ENCODE data around the gene KRTAP5-3. TPM values are rescaled to one million over a fixed set of nuclear protein-coding genes. Genes with fewer than 3 reads are reported as not detected.

The KRTAP5-3 gene
- total RNA-seq, 4 donors from 2014 or later: not detected

DNA sequence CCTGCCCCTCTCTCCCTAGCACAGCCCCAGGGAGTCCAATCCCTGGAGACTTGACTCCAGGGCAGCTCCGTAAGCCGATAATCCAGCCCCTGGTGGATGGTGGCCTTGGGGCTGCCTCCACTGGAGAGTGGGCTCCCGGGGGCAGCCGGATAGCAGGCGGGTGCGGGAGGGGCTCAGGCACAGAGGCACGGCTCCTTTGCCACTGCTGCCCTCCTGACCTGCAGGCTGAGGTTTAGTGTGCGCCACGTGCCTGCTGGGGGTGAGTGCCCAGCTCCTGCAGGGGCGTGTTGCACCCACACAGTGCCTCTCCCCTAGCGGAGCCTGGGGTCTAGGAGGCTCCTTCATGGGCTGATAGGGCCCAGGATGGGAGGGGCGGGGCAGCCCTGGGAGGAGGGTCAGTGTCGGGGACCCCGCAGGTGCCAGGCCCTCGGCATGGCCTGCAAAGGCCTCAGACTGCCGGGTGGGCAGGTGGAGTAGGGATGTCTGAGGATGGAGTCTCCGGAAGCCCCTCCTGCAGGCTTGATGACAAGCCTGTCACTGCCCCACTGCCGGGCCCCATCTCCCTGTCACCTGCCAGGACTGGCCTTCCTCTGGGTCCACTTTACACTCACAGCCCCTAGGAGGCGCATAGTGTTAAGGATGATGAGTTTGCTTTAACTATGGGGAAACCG lies 41.7 kb downstream of the KRTAP5-3 start:
- H3K36me3 ChIP-seq: no peaks in the 10 kb centered on the region
- no peaks in the 10 kb centered on the region for H3K9me3 ChIP-seq
- TF ChIP-seq, protein P1, sequence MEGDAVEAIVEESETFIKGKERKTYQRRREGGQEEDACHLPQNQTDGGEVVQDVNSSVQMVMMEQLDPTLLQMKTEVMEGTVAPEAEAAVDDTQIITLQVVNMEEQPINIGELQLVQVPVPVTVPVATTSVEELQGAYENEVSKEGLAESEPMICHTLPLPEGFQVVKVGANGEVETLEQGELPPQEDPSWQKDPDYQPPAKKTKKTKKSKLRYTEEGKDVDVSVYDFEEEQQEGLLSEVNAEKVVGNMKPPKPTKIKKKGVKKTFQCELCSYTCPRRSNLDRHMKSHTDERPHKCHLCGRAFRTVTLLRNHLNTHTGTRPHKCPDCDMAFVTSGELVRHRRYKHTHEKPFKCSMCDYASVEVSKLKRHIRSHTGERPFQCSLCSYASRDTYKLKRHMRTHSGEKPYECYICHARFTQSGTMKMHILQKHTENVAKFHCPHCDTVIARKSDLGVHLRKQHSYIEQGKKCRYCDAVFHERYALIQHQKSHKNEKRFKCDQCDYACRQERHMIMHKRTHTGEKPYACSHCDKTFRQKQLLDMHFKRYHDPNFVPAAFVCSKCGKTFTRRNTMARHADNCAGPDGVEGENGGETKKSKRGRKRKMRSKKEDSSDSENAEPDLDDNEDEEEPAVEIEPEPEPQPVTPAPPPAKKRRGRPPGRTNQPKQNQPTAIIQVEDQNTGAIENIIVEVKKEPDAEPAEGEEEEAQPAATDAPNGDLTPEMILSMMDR (IDR thresholded peaks at IDR 0.05): no peak
- TF ChIP-seq POLR2A (IDR thresholded peaks at IDR 0.05): no peak
- no peak overlapping the region for H3K27ac ChIP-seq
- H3K4me1 ChIP-seq: peaks cover 0 to 35% (median 19%) of the 10 kb centered on the region in 3 donors
- intact Hi-C loops (cut with DNase I): no loop called here
- no peak for DNase-seq
- H3K27me3 ChIP-seq: peaks cover 0 to 49% (median 0%) of the 10 kb centered on the region in 4 donors
- 70 to 80% methylated on average over 2 to 8 of the region's 20 CpGs for WGBS, 2 donors
- no peak overlapping the region for H3K4me3 ChIP-seq

DNA sequence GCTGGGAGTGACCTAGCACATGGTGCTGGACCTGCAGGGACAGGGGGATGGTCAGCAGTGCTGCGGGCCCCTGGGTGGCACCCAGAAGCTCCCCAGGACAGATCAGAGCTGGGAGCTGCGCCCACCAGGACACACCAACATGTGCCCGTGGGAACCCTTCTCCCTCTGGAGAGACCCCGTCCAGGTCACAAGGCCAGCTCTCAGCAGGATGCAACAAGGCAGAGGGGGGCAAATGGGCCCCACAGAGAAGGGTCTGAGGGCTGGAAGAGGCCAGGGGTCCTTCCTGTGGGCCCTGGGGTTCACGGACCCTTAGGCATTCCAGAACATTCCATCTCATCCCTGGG lies 42.4 kb downstream of the KRTAP5-3 start:
- Histone ChIP-seq H3K9me3 (no peaks in the 10 kb centered on the region), H3K4me1 (peaks cover 0 to 29% (median 14%) of the 10 kb centered on the region in 3 donors), H3K27ac (no peak overlapping the region), H3K36me3 (no peaks in the 10 kb centered on the region), H3K4me3 (no peak overlapping the region), H3K27me3 (peaks cover 0 to 42% (median 0%) of the 10 kb centered on the region in 4 donors)
- WGBS, 2 donors: 90% methylated on average over 2 of the region's 5 CpGs; no CpG with 5 or more reads in 1 of the 2 donors
- intact Hi-C loops (cut with DNase I): no loop called here
- TF ChIP-seq, protein P1 (IDR thresholded peaks at IDR 0.05): no peak
- no peak for TF ChIP-seq POLR2A (IDR thresholded peaks at IDR 0.05)
- DNase-seq: no peak

DNA sequence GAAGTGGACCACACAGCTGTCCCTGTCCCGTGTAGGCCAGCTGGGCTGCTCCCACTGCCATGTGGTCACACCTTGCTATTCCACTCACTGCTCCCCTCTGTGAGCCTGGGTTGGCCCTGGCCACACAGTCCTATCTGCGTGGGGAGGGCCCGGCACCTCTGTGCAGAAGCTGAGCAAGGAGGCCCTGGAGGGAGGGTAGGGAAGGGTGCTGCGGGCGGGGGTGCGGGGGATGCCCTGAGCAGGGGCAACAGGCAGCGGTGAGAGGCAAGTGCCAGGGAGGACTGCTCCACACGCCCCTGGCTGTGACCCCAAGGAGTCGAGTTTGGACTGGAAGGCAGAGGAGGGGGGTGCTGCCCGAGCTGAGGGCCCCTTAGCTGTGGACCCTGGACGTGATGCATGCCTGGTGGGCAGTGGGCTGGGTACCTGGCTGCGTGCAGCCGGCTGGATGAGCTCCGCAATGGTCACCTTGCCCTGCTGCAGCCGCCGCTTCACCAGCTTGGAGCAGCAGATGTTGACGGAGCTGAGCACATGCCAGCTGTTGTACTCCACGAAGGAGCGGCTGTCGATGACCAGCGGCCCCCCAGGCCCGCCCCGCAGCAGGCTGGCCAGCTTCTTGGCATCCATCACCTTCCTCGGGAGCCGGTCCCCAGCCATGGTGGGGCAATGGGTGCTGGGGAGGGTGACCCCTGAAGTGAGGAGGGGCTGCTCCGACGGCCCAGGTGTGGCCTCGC lies 42.9 kb downstream of the KRTAP5-3 start:
- no peaks in the 10 kb centered on the region for H3K9me3 ChIP-seq
- TF ChIP-seq, protein P1 (IDR thresholded peaks at IDR 0.05): no peak
- no peak for TF ChIP-seq POLR2A (IDR thresholded peaks at IDR 0.05)
- peak overlapping the region in 1 of 4 donors; percentile 58 for H3K27ac ChIP-seq
- H3K4me1 ChIP-seq: peaks cover 0 to 23% (median 9%) of the 10 kb centered on the region in 3 donors
- H3K4me3 ChIP-seq: no peak overlapping the region
- intact Hi-C loops (cut with DNase I): no loop called here
- no peak for DNase-seq
- H3K27me3 ChIP-seq: peaks cover 0 to 38% (median 0%) of the 10 kb centered on the region in 4 donors
- no peaks in the 10 kb centered on the region for H3K36me3 ChIP-seq
- 40 to 55% methylated on average over 2 to 4 of the region's 28 CpGs for WGBS, 2 donors

DNA sequence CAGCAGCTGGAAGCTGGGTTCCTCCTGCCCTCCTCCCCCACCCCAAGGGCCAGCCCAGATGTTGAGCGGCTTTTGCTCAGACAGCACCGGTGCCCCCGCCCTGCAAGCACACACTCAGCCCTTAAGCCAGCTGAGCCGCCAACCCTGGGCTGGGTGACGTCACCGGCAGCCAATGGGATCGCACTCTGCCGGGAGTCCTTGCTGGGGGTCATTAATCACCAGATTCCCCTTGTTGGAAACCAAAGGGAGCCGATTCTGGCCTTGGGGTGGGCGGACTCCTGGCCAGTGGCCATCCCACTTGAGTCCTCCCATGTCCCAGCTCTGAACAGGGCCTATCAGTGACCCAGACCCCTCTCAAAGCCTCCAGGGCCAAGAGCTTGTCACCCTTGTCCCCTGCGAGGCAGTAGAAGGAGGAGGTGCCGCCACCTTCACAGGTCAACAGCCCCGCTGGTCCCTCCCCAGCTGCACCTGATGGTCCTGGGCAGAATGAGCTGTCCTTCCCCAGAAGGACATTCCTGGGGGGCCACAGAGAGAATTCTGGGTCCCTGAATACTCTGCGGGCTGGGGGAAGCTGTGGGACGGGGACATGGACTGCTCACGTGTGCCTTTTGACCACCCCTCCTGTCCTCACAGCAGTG lies 43.6 kb downstream of the KRTAP5-3 start:
- Histone ChIP-seq H3K27me3 (peaks cover 0 to 38% (median 0%) of the 10 kb centered on the region in 4 donors), H3K36me3 (no peaks in the 10 kb centered on the region), H3K9me3 (no peaks in the 10 kb centered on the region), H3K27ac (peak overlapping the region in 1 of 4 donors; percentile 58), H3K4me3 (no peak overlapping the region), H3K4me1 (peaks cover 2 to 25% (median 11%) of the 10 kb centered on the region in 3 donors)
- intact Hi-C loops (cut with DNase I): no loop called here
- WGBS, 2 donors: 4 to 70% methylated on average over 2 to 3 of the region's 16 CpGs
- DNase-seq: no peak
- TF ChIP-seq, protein P1 (IDR thresholded peaks at IDR 0.05): no peak
- TF ChIP-seq POLR2A (IDR thresholded peaks at IDR 0.05): no peak

Data from esophagus squamous epithelium (tissue), 5 donors.